GM21390 (cell line): ENCODE measurements around the gene SNRPE.

Source experiments
- ATAC-seq: cut with Tn5 transposase; IDR thresholded peaks from one replicate; pipeline ENCODE4 v1.9.1; 2021; ENCODE audit not compliant: unreplicated experiment

Gene SNRPE

GRCh38 chr1:203878422-203878821 is 17.0 kb downstream of the SNRPE start:
- no peak for ATAC-seq

- ATAC-seq = no peak
These were observed 19.2 kb downstream of the SNRPE start for GRCh38 chr1:203880606-203881005.

- ATAC-seq = no peak
These were observed 27.4 kb downstream of the SNRPE start for GRCh38 chr1:203888807-203889251.

GRCh38 chr1:203891950-203892349 is 30.6 kb downstream of the SNRPE start:
- no peak for ATAC-seq

DNA sequence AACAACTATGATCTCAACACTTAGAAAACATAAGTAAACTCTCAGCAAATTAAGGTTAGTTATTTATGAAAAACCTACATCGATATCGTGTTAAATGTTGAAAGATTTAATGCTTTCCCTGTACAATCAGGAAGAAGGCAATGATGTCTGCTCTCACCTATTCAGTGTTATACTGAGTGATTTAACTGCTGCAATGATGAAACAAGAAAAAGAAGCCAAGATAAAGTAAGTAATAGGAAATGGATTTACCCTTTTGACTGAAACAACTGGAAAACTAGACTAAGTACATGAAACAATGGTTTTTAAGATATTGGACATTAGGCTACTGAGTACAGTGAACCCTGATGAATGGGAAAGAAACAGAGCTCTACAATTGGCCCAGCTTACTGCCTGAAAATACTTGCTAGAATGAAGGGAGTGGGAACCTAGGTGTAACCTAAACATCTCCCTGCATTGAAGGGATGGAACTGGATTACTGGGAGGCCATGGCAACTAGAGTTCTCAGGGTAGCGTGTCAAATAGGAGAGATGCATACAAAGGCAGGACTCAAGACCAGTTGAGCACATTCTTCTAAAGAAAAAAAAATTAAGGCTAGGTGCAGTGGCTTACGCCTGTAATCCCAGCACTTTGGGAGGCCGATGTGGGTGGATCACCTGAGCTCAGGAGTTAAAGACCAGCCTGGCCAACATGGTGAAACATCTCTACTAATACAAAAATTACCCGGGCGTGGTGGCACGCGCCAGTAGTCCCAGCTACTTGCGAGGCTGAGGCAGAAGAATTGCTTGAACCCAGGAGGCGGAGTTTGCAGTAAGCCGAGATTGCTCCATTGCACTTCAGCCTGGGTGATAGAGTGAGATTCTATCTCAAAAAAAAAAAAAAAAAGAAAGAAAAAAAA is 37.3 kb downstream of the SNRPE start:
- ATAC-seq = no peak

DNA sequence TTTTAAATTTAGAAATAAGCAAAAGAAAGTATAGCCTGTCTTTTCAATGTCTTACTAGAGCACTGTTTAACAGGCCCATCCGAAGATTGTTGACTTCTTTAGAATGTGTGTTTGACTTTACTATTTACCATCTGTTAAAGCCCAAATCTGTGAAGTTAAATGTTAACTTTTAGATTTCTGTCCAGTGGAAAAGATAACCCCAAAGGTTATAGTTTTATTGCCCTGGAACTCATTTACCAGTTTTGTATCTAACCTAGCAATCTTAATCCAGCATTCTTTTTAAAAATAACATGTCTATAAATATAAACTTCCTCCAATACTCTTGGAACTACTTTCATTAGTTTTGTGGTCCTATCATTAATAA is 37.9 kb downstream of the SNRPE start:
- no peak for ATAC-seq

DNA sequence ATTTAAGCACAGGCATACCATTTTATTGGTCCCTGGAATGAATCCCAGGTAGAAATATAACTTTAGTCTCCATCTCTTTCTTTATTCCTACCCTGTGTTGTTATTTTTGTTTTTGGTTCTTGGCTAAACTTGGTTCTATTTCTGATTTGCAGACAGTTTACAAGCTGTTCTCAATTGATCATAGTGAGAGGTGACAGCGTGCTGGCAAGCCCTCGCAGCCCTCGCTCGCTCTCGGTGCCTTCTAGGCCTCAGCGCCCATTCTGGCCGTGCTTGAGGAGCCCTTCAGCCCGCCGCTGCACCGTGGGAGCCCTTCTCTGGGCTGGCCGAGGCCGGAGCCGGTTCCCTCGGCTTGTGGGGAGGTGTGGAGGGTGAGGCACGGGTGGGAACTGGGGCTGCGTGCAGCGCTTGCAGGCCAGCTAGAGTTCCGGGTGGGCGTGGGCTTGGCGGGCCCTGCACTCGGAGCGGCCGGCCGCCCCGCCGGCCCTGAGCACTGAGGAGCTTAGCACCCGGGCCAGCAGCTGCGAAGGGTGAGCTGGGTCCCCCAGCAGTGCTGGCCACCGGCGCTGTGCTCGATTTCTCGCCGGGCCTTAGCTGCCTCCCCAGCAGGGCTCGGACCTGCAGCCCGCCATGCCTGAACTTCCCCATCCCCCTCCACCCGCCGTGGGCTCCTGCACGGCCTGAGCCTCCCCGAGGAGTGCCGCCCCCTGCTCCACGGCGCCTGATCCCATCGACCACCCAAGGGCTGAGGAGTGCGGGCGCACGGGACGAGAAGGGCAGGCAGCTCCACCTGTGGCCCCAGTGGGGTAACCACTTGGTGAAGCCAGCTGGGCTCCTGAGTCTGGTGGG is 38.7 kb downstream of the SNRPE start:
- no peak for ATAC-seq

GRCh38 chr1:203901581-203901980 is 40.2 kb downstream of the SNRPE start:
- no peak for ATAC-seq

- ATAC-seq = no peak
These were observed 43.9 kb downstream of the SNRPE start for GRCh38 chr1:203905275-203905674.

DNA sequence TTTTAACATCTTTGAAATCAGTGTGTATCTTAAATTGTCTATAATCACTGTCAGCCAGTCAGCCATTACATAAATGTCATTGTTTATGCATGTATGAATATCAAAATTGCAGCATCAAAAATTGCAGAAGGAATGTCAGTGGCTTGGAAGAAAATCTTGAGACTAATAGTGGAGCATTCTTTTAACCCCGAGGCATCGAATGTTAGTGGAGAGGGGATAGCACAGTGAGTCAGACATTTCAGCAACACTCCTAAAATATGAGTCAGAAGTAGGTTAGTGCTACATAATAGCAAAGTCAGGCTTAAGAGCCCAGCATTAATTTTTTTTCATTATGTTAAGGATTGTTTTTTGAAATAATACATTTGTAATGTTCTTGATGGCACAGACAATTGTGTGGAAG is 45.5 kb downstream of the SNRPE start:
- ATAC-seq = no peak

DNA sequence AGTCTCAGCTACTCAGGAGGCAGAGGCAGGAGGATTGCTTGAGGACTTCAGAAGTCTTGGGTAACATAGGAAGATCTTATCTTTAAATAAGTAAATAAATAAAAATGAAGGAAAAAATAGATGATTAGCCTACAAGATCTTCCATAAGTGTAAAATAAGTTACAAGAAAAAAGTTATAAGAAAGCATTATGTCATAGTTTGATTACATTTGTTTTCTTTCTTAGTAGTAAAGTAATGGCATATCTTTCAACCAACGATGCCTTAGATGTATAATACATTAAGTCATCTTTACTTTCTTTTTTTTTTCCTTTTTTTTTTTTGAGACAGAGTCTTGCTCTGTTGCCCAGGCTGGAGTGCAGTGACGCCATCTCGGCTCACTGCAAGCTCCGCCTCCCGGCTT is 46.5 kb downstream of the SNRPE start:
- ATAC-seq = no peak

GRCh38 chr1:203911806-203912205 is 50.4 kb downstream of the SNRPE start:
- ATAC-seq = no peak

- ATAC-seq = no peak
These were observed 51.7 kb downstream of the SNRPE start for GRCh38 chr1:203913073-203913521.

DNA sequence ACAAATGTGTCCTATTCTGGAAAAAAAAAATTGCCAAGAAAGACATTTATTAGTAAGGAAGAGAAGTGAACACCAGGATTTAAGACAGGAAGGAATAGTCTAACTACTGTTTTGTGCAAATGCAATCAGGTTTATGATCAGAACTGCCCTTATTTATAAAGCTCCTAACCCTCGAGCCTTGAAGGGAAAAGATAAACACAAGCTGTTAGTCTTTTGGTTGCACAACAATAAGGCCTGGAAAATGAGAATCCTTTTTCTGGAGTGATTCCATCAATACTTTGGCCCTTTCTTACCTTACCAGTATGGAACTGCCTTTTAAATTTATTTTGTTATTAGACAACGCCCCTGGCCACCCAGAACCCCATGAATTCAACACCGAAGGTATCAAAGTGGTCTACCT is 52.9 kb downstream of the SNRPE start:
- no peak for ATAC-seq

DNA sequence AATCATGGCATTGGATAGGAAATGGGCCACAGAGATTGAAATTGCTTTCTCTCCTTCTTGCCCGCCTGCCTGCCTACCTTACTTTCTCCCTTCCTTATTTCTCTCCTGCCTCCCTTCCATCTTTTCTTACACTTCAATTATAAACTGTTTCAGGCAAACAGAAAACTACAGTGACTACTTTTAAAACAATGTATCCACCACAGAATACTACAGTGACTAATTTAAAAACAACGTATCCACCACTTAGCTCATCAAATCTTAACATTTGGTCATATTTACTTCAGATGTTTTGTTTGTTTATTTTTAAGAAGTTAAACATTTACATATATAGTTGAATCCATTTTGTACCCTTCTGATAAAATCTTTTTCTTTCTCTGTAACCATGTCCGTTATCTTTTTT is 54.4 kb downstream of the SNRPE start:
- no peak for ATAC-seq

DNA sequence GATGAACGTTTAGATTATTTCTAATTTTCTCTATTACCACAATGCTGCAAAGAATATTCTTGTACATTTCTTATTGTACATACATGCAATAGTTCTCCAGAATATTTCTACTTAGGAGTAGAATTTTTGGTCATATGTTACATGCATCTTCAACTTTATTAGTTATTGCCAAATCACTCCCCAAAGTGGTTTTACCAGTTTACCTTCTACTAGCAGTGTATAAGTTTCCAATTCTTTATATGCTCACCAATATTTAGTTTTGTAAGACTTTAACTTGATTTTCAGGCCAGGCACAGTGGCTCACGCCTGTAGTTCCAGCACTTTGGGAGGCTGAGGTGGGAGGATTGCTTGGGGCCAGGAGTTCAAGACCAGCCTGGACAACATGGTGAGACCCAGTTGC is 55.4 kb downstream of the SNRPE start:
- no peak for ATAC-seq
